Fibroblast of the aortic adventitia (primary cell): Measurements from ENCODE around the gene DCK. TPM values are rescaled to one million over a fixed set of nuclear protein-coding genes. Genes with fewer than 3 reads are reported as not detected.
"Not testable (repeated sequence)": the region's sequence is repeated elsewhere in the genome, so short reads cannot be mapped to it uniquely, and the experiment has no call there.

Source experiments
- DNase-seq: peaks from one replicate; pipeline ENCODE4 v3.0.0-alpha.2; 2010; ENCODE audit warnings: low read depth
- H3K4me3 ChIP-seq: 2 replicates; pipeline ENCODE4 v1.5.1; 2011; ENCODE audit warnings: low read depth, mild to moderate bottlenecking, control low read depth, low read length, moderate library complexity
- CTCF ChIP-seq: IDR thresholded peaks from 2 replicates; pipeline ENCODE4 v1.5.1; 2011; ENCODE audit warnings: mild to moderate bottlenecking, low read length, control low read depth, inconsistent platforms; ENCODE audit not compliant: insufficient read depth
- total RNA-seq: library from RNA; depleted of rRNA; stranded (reverse); fragments of >200 nt; gene quantifications from 2 replicates; pipeline ENCODE4 v1.2.3, GENCODE V29; 2012; ENCODE audit warnings: low replicate concordance

The DCK gene
- total RNA-seq, 1 donor: 35.2 TPM

GRCh38 chr4:71009890-71010588 lies 16.6 kb downstream of the DCK start:
- H3K4me3 ChIP-seq: no peak overlapping the region
- peak; percentile 74 for DNase-seq
- TF ChIP-seq CTCF: peak; percentile 56

- no peak for TF ChIP-seq CTCF
- no peak for DNase-seq
- no peak overlapping the region for H3K4me3 ChIP-seq
These were observed 18.0 kb downstream of the DCK start for GRCh38 chr4:71011451-71011850.

- DNase-seq, H3K4me3 ChIP-seq: not testable (repeated sequence)
These were observed 23.9 kb downstream of the DCK start for GRCh38 chr4:71017391-71017790.

- no peak overlapping the region for H3K4me3 ChIP-seq
- DNase-seq: peak; percentile 46
- no peak for TF ChIP-seq CTCF
These were observed 27.2 kb downstream of the DCK start for GRCh38 chr4:71020611-71021010.

GRCh38 chr4:71025654-71026053 lies 32.2 kb downstream of the DCK start:
- TF ChIP-seq CTCF: no peak
- no peak overlapping the region for H3K4me3 ChIP-seq
- no peak for DNase-seq

- no peak overlapping the region for H3K4me3 ChIP-seq
- TF ChIP-seq CTCF: no peak
- DNase-seq: peak; percentile 73
These were observed 32.6 kb downstream of the DCK start for GRCh38 chr4:71026086-71026485.

- TF ChIP-seq CTCF: no peak
- no peak overlapping the region for H3K4me3 ChIP-seq
- DNase-seq: no peak
These were observed 34.2 kb downstream of the DCK start for GRCh38 chr4:71027611-71028010.
